ENCODE data around the gene UBQLN3. TPM values are rescaled to one million over a fixed set of nuclear protein-coding genes. Genes with fewer than 3 reads are reported as not detected.
A peak's percentile ranks its signal among the peaks of the same experiment; 100 is the strongest.

Gene UBQLN3
- total and polyA plus RNA-seq, 2 of the 13 experiments (the other 11 are each of a cell fraction or from before 2014, with no cell fraction given) = 0.08 TPM; not detected in 1

GRCh38 chr11:5476186-5476819 lies 33.5 kb downstream of the UBQLN3 start:
- DNase-seq (ENCODE audit: low spot score) = peak; percentile 36
- in situ Hi-C loops (cut with HindIII; ENCODE audit: extremely low pct_ligation_motif_present, low pct_unique_long_range_greater_than_20kb) = loop anchor here (5.0 kb wide), 1 partner anchor 331 kb away; the partner anchor contains the start of gene OR52N2
- Histone ChIP-seq H3K36me3 (replicated peaks in 1 of 2; ENCODE audit: control insufficient read depth in 1 of 2, insufficient read depth in 2 of 2, low read length in 2 of 2) (no peaks in the 10 kb centered on the region), H3K4me3 (replicated peaks in 1 of 3; ENCODE audit: insufficient read depth in 1 of 3, low read depth in 2 of 3, low read length in 3 of 3) (no peak overlapping the region), H3K27me3 (ENCODE audit: control insufficient read depth in 1 of 2, insufficient read depth in 2 of 2, low read length in 2 of 2) (0 out of 5 replicates have a peak, but pooled peaks cover 0 to 9% of the 10 kb centered on the region in 2 experiments), H3K4me1 (ENCODE audit: insufficient read depth, low read length) (no peaks in the 10 kb centered on the region), H3K9ac (ENCODE audit: insufficient read depth, low read depth, low read length) (no peak overlapping the region), H3K9me3 (ENCODE audit: low read length) (no peaks in the 10 kb centered on the region), H3K27ac (ENCODE audit: extremely low read length, insufficient read depth, low read length) (no peak overlapping the region), H4K20me1 (ENCODE audit: insufficient read depth, low read length) (no peaks in the 10 kb centered on the region), H3K4me2 (ENCODE audit: low read depth, low read length) (no peak overlapping the region), H3K79me2 (ENCODE audit: insufficient read depth, low read length) (no peaks in the 10 kb centered on the region), H2AFZ (ENCODE audit: low read length) (no peak overlapping the region)
- BruUV-seq (replicated peaks) = no TSS peak
- 5% methylated on average over 2 of the region's 2 CpGs for WGBS (ENCODE audit: low lambda C conversion rate)
- ChIA-PET POLR2A (no interaction called here), CTCF (ENCODE audit: low intra/inter-chr PET ratio, low total read pairs) (interaction anchor here (0.7 to 2.1 kb wide), 2 partner anchors 327 to 332 kb away, joined by 3 to 35 read pairs; partner anchors contain the start of gene OR52N2)
- peak; percentile 45 for TF ChIP-seq STAG1 (CRISPR knock-in tag; IDR thresholded peaks at IDR 0.05)
- no peak for TF ChIP-seq IRF1 (CRISPR knock-in tag; IDR thresholded peaks at IDR 0.05; ENCODE audit: low read depth)
- peak; percentile 74 for TF ChIP-seq CTCF (CRISPR knock-in tag; IDR thresholded peaks at IDR 0.05)
- peak; percentile 66 for TF ChIP-seq SMC3 (IDR thresholded peaks at IDR 0.05; ENCODE audit: low read length)
- ATAC-seq = peak; percentile 77
- intact Hi-C loops (cut with micrococcal nuclease; ENCODE audit: unreplicated experiment) = loop anchor here (10.0 kb wide), 1 partner anchor 878 kb away; no protein-coding TSS in a partner anchor
- peak; percentile 51 for FAIRE-seq

- H3K9ac ChIP-seq (ENCODE audit: insufficient read depth, low read depth, low read length) = no peak overlapping the region
- H3K4me1 ChIP-seq (ENCODE audit: insufficient read depth, low read length) = no peaks in the 10 kb centered on the region
- in situ Hi-C loops (cut with HindIII; ENCODE audit: extremely low pct_ligation_motif_present, low pct_unique_long_range_greater_than_20kb) = no loop called here
- no TSS peak for BruUV-seq (replicated peaks)
- no peaks in the 10 kb centered on the region for H3K79me2 ChIP-seq (ENCODE audit: insufficient read depth, low read length)
- ChIA-PET CTCF (ENCODE audit: low intra/inter-chr PET ratio, low total read pairs) (no interaction called here), POLR2A (no interaction called here)
- no peaks in the 10 kb centered on the region for H3K9me3 ChIP-seq (ENCODE audit: low read length)
- no peaks in the 10 kb centered on the region for H3K36me3 ChIP-seq (replicated peaks in 1 of 2; ENCODE audit: control insufficient read depth in 1 of 2, insufficient read depth in 2 of 2, low read length in 2 of 2)
- H3K27me3 ChIP-seq (ENCODE audit: control insufficient read depth in 1 of 2, insufficient read depth in 2 of 2, low read length in 2 of 2) = 0 out of 5 replicates have a peak, but pooled peaks cover 0 to 9% of the 10 kb centered on the region in 2 experiments
- intact Hi-C loops (cut with micrococcal nuclease; ENCODE audit: unreplicated experiment) = loop anchor here (10.0 kb wide), 1 partner anchor 881 kb away; no protein-coding TSS in a partner anchor
- H3K27ac ChIP-seq (ENCODE audit: extremely low read length, insufficient read depth, low read length) = no peak overlapping the region
- ATAC-seq = no peak
- no peaks in the 10 kb centered on the region for H4K20me1 ChIP-seq (ENCODE audit: insufficient read depth, low read length)
- no peak for DNase-seq (ENCODE audit: low spot score)
- H3K4me3 ChIP-seq (replicated peaks in 1 of 3; ENCODE audit: insufficient read depth in 1 of 3, low read depth in 2 of 3, low read length in 3 of 3) = no peak overlapping the region
- FAIRE-seq = no peak
- H2AFZ ChIP-seq (ENCODE audit: low read length) = no peak overlapping the region
- H3K4me2 ChIP-seq (ENCODE audit: low read depth, low read length) = no peak overlapping the region
- TF ChIP-seq MAX (IDR thresholded peaks at IDR 0.05) (no peak), ZNF136 (CRISPR knock-in tag; IDR thresholded peaks at IDR 0.05; ENCODE audit: low read depth) (no peak), REST (IDR thresholded peaks at IDR 0.05; ENCODE audit: borderline replicate concordance in 1 of 2, low read depth in 1 of 2, low read length in 2 of 2) (no peak), ZNF747 (CRISPR knock-in tag; IDR thresholded peaks at IDR 0.05; ENCODE audit: borderline replicate concordance) (no peak)
These were observed 35.8 kb downstream of the UBQLN3 start for GRCh38 chr11:5473921-5474320.
